ENCODE measurements around the gene TUBD1.
"Not testable (repeated sequence)": the region's sequence is repeated elsewhere in the genome, so short reads cannot be mapped to it uniquely, and the experiment has no call there.

The TUBD1 gene

GRCh38 chr17:59842901-59843652 is 49.7 kb downstream of the TUBD1 start:
- no peak for DNase-seq

GRCh38 chr17:59841882-59842263 is 50.9 kb downstream of the TUBD1 start:
- DNase-seq = not testable (repeated sequence)

- DNase-seq = not testable (repeated sequence)
These were observed 51.5 kb downstream of the TUBD1 start for GRCh38 chr17:59841091-59841881.

DNA sequence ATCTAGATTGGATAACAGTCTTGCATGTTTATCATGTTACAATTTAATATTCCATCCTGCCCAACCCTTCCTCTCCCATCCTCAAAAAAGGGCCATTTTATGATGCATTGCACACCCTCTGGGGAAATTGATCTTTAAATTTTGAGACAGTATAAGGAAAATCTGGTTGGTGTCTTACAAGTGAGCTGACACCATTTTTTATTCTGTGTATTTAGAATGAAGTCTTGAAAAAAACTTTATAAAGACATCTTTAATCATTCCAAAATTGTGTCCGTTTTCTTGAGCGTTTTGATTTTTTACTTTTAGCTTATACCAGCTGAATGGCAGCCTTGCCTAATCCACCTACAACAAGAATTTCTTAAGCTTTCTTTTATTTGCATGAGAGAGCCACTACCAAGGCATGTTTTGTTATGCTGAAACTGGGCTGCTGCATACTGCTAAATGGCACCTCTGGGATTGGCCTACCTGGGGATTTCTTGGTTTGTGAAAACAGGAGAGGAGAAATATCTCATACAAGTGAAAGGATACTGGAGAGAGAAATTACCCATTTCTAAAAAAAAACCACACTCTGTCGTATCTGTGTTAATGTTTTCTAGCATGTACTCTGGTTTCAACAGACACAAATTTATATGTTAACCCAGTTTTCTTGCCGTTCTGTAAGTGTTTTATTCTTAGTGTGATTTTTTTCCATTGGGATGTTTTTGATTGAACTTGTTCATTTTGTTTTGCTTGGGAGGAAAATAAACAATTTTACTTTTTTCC is 52.2 kb downstream of the TUBD1 start:
- DNase-seq = no peak

GRCh38 chr17:59839651-59840328 is 53.0 kb downstream of the TUBD1 start:
- DNase-seq = no peak

DNA sequence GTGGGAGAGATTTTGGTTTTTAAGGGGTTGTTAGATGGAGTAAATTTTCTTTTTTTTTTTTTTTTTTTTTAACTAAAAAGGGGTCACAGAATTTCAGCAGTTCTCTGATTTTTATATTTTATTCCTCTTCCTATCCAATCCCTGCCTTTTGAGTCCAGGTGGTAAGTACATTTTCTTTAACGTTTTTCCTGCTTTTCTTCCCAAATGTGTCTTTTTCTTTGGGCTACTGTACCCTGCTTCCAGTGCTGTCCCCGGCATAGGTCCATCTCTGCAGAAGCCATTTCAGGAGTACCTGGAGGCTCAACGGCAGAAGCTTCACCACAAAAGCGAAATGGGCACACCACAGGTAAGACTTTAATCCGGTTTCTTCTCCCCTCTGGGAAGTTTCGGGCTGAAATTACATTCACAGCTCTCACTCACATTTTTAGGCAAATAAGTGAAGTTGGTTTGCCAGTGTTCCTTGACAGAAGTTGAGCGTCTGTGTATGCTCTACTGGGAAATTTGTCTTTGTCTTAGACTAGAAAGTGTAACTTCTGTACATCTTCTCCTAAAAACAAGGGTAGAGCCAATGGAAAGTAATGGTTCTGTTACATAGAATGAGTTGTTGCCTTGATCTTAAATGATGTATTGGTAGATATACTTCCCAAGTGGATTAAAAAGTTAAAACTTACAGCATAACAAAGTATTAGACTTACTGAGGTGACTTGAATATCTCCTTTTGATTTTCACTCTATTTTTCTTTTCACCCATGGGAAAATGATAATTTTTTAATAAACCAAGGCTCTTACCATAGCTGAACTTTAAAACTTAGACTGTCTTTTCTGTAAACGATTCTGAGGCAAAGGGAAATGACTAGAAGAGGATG is 54.5 kb downstream of the TUBD1 start:
- DNase-seq = no peak

- DNase-seq = no peak
These were observed 55.3 kb downstream of the TUBD1 start for GRCh38 chr17:59837308-59838051.

DNA sequence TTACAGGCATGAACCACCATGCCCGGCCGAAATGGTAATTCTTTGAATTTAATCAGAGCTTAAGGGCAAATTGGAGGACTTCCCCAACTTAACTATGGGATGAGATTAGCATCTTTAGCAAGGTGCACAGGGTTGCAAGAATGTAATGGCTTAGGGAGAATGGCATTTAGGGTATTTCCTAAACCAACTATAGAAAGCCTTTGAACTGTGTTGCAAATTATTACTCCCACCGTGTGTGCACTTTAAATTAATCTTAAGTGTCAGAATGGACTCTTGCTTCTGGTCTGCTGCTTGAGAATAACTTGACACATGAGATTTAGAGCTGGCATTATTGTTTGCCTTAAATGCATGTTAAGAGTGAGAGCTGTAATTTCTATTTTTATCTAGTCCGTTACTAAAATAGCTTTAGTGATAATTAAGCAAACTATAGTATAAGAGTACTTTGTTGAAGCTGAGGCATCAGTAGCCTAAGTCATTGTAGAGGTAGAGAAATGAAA is 59.8 kb downstream of the TUBD1 start:
- no peak for DNase-seq

- no peak for DNase-seq
These were observed 61.8 kb downstream of the TUBD1 start for GRCh38 chr17:59830846-59831486.

DNA sequence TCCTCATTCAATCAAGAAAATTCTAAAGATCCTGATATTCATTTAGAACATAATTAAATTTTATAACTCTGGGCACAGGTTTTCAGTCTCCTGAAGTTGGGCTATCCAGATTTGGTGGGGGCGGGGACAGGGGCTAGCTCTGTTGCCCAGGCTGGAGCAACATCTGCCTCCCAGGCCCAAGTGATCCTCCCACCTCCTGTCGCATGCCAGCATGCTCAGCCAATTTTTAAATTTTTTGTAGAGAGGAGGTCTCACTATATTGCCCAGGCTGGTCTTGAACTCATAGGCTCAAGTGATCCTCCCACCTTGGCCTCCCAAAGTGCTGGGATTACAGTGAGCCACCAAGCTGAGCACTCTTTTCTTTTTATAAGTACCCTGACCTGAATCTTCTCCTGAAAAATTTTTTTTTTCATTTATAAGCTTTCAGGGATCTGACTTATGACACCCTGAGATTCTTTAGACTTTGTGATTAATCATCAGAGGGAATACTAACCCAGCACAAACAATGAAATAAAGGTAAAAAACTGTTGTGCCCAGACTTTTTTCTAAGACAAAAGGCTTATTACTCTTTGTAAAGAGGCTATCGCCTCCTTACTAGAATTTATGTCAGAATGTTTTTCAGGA is 62.6 kb downstream of the TUBD1 start:
- DNase-seq = no peak

DNA sequence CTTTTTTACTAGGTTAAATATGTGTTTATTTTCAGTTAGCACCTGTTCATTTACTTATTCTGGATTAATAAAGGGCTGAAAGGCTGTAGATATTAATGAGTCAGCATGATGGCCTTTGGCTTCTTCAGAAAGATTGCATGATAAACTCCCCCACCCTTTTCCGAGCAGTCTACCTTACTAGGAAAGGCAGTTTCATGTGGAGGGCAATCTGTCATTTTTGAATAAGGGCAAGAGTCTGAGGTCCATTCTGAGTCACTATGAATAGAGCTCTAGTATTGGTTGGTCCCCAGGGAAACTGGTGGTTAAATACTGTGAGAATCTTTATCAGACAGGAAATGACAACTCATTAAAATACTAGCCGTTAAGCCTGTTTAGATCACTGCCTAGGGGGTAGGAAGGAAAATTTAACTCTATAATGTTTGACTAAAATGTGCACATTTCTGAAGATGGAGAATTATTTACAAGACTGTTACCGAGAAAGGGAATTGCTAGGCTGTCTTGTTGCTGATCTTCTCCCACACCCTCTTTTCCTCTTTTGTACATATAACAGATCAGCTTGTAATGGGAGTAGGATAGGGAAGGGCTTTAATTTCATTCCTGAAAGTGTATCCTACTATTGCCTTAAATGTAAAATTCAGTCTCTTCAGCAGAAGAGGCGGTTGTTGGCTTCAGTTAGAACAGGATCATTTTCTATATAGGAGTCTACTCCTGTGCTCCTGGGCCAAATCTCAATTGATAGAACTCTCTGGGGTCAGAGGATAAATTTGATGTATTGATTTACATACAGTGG is 63.3 kb downstream of the TUBD1 start:
- peak; percentile 37 for DNase-seq

GRCh38 chr17:59828819-59829216 is 63.9 kb downstream of the TUBD1 start:
- not testable (repeated sequence) for DNase-seq

GRCh38 chr17:59828478-59828760 is 64.3 kb downstream of the TUBD1 start:
- DNase-seq = no peak

GRCh38 chr17:59827721-59828477 is 64.8 kb downstream of the TUBD1 start:
- DNase-seq = no peak

- no peak for DNase-seq
These were observed 65.9 kb downstream of the TUBD1 start for GRCh38 chr17:59826706-59827453.

DNA sequence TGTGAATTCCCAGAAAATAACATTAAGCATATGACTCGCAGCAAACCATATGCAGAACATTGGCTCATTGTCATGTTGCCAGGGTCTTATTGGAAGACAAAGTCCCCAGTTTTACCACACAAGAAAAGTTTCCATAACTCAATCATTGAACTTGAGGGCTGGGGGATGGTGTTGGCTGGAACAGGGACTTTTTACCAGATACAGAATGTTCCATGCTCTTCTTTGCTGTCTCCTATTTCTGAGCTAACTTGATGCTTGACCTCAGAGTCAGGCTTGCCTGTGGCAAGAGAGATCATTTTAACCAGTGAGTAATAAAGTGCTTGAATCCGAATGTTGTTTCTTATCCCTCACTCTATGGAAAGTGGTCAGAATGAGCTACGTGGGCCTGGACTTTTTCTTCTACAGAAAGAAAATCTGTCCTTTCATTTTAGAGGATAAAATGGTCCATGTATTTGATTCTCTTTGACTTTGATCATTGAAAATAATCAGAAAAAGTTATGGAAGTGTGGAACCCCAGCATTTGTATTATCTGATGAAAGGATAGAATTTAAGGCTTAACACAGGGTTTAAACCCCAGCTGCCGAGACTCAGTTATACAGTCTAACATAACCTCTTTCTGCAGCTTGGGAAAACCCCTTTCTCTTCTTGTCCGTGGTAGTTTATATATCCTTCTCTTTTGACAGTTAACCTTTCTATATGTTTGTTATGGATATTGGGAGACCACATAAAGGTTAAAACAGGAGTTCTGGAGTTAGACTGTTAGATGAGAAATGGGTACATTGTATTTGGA is 67.0 kb downstream of the TUBD1 start:
- no peak for DNase-seq

GRCh38 chr17:59815965-59816364 is 76.8 kb downstream of the TUBD1 start:
- no peak for DNase-seq

All from NCI-H82 (cell line).